Femur (tissue), 1 donor: ENCODE data around the gene FOXD1.

Experiments
- DNase-seq: peaks from one replicate; pipeline ENCODE4 v3.0.0-alpha.2; 2017

Gene FOXD1

DNA sequence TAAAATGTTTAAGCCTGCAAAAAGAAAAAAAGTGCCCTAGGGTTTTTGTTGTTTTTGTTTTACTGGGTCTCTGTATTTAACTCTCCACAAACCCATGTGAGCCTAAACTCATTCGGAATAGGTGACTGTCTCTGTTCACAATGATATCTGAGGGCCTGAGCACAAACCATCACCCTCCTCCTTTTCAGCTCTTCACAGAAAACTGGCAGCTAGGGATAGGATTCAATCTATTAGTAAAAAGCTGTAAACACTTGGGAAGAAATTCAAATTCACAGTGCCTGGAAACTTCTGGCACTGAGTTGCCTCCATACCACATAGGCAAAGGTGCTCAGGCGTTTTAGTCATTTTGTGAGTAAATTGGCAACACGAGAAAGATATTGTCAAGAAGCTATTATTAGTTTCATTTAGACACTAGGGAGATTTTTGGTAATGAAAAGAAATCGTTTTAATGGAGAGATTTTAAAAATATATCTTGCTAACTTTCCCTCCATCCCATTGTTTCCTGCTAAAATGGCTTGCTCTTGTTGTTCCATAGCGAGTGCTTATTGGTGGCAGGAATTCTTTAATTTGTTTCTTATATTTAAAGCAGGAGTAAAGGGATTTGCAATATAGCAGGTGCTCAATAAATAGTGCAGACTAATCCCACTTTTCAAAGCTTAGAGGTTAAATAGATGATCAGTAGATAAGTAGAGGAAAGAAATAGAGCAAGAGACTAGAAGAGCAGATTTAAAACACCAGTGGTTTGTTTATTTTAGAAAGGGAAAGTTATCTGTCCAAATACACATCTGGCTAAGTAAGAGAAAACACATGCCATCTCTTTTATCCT, 9.7 kb downstream of the FOXD1 start:
- DNase-seq, result no peak

- no peak for DNase-seq
These were observed 10.6 kb downstream of the FOXD1 start for GRCh38 chr5:73437777-73438644.

DNA sequence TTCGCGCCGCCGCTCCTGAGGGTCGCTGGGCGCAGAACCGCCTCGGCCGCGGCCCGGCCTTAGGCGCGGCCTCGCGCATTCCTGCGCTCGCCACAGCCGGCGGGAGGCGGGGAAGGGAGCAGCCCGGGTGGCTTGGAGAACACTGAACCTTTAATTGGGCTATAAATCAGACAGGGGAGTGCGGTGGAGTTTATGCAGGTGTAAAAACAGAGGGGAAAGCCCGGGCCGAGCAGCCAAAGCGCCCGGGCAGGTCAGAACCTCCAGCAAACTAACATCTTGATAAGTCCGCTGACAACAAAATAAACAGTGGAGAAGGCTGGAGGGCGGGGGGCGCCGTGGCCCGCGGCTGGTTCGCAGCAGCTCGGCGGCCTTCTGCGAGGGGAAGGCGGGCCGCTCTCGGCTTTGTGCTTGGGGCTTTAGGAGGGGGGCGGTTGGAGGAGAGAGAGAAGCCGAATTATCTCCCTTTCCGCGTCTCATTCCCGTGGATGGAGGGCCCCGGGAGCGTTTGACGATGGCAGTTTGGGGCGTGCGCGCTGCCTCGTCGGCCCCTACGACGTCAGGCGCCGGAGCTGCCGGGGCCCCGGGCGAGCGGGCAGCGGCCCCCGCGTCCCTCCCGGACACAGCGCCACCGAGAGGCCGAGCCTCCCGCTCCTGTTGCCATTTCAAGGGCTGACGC, 11.3 kb downstream of the FOXD1 start:
- peak; percentile 59 for DNase-seq

- DNase-seq, result no peak
These were observed 12.0 kb downstream of the FOXD1 start for GRCh38 chr5:73436535-73437100.

GRCh38 chr5:73435759-73436534, 12.6 kb downstream of the FOXD1 start:
- no peak for DNase-seq

DNA sequence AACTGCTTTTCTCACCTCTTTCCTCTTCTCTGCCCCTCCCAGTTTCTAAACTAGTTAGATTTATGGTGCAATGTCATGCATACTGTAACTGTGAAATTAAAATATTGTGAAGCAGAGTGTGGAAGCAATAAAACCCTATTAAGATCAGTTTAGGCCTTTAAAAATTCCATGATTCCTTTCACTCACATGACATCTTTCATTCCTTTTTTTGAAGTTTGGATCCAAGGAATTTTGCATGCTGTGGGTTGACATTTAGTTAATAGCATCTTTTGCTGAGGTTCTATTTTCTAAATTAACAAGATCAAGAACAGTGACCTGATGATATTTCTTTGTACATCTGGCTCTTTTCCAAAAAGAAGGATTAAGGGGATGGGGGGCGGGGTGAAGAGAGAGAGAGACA, 13.7 kb downstream of the FOXD1 start:
- no peak for DNase-seq

GRCh38 chr5:73434461-73434860, 14.1 kb downstream of the FOXD1 start:
- DNase-seq, result no peak

- DNase-seq, result no peak
These were observed 14.6 kb downstream of the FOXD1 start for GRCh38 chr5:73433982-73434342.

GRCh38 chr5:73433272-73433981, 15.2 kb downstream of the FOXD1 start:
- no peak for DNase-seq

DNA sequence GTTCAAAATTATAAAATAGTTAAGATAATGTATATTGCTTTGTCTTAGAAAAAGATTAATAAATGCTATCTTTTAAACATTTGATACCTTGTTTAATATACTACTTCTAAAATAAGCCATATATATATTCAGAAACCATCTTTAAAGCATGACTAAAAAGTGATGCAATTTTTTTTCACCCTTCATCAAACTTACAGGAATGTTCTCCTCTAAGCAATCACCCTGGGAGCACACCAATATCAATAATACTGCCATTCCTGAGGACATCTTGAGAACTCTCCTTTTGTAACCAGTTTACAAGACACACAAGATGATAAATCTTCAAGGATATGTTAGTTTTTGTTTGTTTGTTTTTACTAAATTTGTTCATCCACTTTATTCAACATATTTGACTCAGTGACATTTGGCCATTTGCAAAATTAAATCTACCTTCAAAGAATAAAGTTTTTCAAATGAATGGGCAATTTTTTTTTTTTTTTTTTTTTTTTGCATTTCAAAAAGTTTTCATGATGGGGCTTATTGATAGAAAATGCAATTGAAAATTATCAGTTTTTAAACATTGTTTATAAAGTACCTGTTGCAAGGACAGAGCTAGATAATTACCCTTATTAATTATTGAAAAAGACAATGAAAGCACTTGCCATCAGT, 17.2 kb downstream of the FOXD1 start:
- no peak for DNase-seq

DNA sequence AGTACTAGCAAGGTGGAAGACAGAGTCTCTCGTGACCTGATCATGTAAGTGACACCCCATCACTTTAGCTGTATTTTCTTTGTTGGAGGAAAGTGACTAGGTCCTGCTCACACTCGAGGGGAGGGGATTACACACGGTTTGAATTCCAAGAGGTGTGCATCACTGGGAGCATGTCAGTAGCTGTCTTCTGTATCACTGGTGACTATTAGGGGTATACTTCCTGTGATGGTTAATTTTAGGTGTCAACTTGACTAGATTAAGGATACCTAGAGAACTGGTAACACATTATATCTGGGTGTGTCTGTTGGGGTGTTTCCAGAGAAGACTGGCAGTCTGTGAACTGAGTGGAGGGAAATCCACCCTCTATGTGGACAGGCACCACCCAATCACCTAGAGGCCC, 22.5 kb downstream of the FOXD1 start:
- no peak for DNase-seq

- no peak for DNase-seq
These were observed 24.0 kb downstream of the FOXD1 start for GRCh38 chr5:73424556-73424977.

- no peak for DNase-seq
These were observed 26.4 kb downstream of the FOXD1 start for GRCh38 chr5:73422164-73422563.

GRCh38 chr5:73420666-73421065, 27.9 kb downstream of the FOXD1 start:
- no peak for DNase-seq

GRCh38 chr5:73419465-73420390, 28.8 kb downstream of the FOXD1 start:
- peak; percentile 90 for DNase-seq

- no peak for DNase-seq
These were observed 29.5 kb downstream of the FOXD1 start for GRCh38 chr5:73419117-73419464.

DNA sequence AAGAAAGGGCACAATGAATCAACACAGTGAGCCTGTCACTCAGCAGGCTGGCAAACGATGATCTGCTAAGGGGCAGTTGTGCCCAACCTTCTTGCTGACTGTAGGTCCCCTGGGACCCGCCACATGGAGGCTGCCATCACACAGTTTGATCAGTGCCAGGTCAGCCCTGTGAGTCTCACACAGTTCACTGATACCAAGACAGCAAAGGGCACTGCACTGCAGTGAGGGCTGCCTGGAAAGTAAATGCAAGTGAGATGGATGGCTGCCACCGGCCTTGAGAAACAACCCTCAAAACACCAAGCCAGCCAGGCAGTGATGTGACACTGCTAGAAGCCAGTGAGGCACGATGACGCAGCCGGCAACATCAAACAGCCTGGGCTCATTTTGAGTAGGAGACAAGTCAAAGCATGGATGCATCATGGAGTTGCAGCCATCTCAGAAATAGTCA, 30.3 kb downstream of the FOXD1 start:
- peak; percentile 34 for DNase-seq

DNA sequence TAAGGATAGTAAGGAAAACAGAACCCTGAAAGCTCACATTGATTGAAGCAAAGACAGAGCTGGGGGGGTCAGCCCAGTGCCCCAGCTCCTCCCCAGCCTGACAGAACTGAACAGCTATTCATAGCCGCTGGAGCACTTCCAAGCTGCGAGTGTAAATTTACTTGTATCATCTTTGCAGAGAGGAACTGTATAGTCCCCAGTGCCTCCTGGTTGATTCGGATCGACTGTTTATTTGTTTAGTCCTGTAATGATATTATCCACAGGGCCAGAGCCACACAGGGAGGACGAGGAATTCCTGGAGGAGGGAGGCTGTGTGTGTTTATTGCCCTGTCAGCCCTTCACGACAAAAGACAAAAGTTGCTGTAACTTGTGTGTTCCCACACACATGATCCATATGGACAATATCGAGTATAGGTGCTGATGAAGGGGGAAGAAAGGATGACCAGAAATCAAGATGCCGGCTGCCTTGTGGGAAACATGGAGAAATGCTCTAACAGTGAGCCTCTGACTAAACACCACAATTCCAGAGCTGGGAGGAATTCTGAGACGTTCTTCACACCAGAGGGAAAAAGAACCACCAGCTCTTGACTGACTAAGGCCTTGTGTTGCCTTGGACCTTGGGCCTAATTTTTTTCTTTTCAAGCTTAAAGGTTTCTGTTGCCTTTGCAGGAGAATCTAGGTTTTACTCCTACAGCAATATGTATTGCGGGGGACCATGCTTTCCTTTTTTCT, 31.1 kb downstream of the FOXD1 start:
- peak; percentile 80 for DNase-seq

DNA sequence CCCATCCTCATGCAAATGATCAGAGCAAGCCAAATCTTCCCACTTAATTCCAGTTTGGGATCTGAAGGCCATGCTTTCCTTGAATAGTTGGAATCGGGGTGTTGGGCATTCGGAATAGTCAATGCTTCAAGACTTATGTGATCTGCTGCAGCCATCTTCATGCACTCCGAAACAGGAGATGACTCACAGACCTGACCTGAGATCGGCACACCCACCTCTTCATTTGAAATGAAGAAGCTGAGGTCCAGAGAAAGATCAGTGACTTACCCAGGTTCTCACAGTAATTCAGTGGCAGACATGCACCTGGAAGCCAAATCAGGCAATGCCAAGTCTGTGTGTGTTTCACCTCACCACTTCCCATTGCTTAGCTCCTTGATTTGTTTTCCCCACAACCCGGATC, 33.0 kb downstream of the FOXD1 start:
- DNase-seq, result no peak
